Activated CD4-positive, alpha-beta T cell treated with anti-CD3 and anti-CD28 coated beads, Interleukin-2, Interleukin-4, amounts not matched to agents 100 ng/mL and 50 ng/mL, durations not matched to agents 16 hours and 8 hours (primary cell): ENCODE measurements around the gene SLN.
A peak's percentile ranks its signal among the peaks of the same experiment; 100 is the strongest.

ENCODE experiments used
- DNase-seq: peaks from one replicate; pipeline ENCODE4 v3.0.0-alpha.2; 2020; ENCODE audit warnings: low spot score

SLN gene

DNA sequence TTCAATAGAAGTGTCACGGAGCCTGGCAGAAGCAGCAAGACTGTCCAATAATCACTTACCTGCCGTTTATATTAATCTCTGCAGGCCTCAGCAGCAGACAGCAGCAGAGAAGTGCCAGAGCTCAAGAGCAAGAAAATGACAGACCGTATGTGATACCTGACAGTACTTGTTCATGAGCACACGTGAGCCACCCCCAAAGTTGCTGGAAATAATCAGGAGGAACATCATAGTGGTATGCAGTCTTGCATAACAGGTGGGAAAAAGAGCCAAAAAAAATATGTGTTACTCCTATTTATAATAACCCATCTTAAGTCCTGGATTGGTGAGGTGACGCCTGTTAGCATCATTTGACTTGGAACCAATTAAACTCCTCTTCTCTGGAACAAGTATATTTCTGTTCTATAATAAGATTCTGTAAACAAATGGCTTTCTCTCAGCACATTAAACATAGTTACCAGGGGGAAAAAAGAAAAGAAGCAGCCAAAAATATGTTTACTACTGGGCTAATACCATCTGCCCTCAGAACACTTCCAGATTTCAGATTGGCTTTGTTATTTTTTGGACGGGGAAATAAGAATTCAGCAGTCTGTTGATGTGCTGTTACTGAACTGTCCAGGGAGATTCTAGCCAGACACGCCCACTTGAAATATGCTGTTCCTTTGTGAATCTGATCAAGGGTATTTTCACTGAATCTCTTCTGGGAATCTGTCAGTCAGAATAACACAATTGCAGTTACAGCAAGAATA is 7.9 kb upstream of the SLN start:
- no peak for DNase-seq

DNA sequence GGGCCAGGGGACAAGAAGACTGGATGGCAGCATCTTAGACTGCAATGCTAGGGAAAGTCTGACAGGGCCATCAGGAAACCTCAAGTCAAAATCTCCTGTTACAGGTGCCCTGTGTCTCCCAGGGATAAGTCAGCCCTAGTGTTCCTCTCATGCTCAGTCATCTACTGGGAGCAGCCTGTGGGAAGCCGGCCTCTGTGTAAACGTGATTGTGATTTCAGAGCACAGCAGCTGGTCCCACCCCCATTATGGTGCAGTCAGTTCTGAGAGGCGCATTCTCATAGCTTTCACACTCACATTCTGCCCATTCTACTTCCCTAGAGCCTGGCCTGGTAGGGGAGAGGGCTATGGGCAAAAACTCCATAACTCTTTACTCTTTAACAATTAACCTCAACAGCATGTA is 7.2 kb upstream of the SLN start:
- no peak for DNase-seq

GRCh38 chr11:107716884-107717532 is 5.2 kb upstream of the SLN start:
- no peak for DNase-seq

GRCh38 chr11:107713009-107713408 is 1.2 kb upstream of the SLN start:
- no peak for DNase-seq

DNA sequence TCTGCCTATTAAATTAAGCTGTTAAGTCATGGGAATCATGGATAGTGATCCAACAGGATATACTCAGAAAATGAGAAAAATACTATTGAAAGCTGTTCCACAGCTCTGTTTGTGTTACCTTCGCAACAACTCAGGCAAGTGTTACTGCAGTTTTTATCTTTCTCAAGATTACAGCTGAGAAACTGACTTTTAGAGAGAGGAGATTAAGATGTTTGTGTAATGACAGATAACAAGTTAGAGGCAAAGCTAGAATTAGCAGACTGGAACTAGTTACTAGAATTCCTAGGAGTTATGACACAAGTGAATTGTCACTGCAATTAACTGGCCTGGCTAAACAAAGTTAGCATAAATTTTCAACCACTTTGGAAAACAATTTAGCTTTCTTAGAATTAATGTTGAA is 1.6 kb downstream of the SLN start:
- DNase-seq = no peak

GRCh38 chr11:107708792-107709191 is 3.1 kb downstream of the SLN start:
- no peak for DNase-seq

DNA sequence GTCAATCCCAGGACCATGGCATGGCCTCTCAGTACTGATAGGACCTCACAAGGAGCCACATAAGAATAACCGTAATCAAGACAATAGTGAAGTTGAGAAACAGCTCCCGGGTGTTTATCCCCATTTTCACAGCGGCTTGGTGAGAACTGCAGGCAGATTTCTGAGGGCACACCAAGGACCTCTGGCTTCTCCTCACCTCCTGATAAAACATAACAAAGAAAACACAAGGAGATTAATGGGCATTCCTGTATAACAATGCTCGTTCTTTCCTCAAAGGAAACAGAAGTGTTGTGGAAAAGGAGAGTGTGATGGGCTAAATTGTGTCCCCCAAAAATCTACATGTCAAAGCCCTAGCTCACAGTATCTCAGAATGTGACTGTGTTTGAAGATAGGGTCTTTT is 4.0 kb downstream of the SLN start:
- DNase-seq = no peak

- no peak for DNase-seq
Observed at GRCh38 chr11:107707215-107707671, 4.6 kb downstream of the SLN start.

DNA sequence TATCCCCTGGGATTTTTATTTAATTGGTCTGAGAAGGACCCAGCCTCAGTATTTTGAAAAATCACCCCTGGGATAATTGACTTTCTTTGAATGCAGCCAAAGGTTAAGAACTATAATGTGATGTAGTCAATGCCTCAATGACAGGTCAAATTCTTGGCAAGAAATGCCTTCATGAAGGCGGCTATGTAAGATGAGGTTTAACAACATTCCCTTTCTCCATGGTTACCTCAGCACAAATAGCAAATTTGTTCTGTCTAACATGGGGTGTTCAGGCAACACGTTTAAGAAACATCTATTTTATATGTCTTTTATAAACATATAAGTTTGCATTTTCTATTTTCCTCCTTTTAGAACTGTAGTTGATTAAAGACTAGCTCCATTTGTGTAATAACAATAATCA is 5.3 kb downstream of the SLN start:
- no peak for DNase-seq

GRCh38 chr11:107705027-107705426 is 6.8 kb downstream of the SLN start:
- DNase-seq = no peak

DNA sequence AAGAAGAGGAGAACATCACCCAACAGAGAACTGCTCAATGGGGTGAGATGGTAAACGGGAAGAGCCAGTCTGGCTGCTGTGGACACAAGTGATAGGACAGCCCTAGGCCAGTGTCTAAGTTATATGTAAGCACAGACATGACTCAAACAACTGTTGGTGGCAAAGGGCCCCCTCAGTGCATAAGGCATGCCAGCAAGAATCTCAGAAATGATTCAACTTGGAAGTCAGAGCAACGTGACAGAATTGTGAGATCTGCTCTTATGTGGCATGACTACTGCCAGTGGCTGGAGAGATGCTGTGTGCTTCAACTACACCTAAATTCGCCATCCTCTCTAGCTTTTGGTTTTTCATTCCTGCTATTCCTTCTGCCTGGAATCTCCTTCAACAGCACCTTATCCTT is 7.4 kb downstream of the SLN start:
- DNase-seq = no peak

- DNase-seq = no peak
Observed at GRCh38 chr11:107702723-107703122, 9.1 kb downstream of the SLN start.

- no peak for DNase-seq
Observed at GRCh38 chr11:107702109-107702660, 9.7 kb downstream of the SLN start.

DNA sequence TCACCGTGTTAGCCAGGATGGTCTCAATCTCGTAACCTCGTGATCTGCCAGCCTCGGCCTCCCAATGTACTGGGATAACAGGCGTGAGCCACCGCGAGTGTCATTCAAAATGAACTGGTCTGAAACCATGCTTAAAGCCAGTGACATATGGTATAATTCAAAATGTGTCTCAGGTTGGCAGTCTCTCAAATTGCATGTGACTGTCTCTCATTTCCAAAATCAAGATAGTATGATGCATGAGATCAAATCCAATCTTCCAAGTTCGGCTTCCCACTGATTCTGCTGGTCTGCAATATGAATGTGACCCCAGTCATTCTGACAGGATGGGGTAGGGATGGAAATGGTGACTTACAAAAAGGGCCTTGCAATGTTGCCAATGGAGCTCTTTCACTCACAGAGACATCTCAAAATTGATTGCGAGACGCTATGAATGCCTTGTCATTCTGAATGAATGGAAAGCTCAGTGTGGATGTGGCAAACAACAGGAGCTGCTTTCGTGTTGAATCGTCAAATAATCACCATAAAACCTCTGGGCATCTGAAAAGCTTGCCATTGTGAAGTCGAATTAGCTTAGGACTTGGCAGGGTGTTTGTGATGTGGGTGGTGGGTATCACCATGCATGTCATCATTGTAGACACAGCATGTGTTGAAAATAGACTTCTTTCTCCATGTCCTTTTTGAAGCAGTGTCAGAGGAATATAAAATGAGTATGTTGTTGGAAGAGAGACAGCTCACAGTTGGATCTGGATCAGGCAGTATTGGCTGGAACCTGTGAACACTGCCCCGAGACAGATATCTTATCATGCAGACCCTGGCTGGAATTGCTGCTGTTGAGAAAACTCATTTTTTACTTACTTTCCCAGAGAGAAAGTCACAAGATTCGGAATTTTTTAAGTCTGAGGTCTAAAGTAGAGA is 12.2 kb downstream of the SLN start:
- no peak for DNase-seq

- DNase-seq = no peak
Observed at GRCh38 chr11:107697291-107697690, 14.6 kb downstream of the SLN start.

DNA sequence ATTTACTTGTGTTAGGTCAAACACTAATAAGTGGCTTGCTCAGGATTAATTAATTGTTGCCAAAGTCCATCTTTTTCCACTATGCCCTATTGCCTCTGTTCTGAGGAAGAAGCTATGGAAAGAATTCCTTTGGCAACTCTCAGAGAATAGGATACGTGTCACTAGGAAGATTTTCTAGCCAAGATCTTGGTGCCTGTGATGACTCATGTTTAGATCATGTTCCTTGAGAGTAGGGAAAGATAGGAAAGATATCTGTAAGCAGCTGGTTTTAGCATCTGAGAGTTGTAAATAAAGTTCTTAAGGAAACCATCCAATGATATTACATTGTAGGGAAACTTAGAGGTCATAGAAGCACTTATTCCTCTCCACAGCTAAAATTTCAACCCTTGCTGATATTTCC is 15.7 kb downstream of the SLN start:
- DNase-seq = no peak

DNA sequence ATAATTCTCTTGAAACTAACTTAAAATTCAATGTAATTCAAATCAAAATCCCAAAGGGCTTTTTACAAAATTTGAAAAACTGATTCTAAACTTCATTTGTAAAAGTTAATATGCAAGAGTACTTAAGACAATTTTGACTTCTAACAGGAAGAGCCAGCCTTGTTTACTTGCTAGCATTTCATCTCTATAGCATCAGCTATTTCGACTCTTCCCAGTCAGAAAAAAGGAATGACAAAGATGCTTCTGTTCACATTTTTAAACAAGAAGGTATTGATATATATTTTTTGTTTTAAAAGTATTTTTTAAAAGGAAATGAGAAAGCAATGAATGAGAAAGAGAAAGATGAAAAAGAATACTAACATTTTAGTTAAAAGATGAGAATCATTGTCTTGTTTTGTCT is 16.4 kb downstream of the SLN start:
- DNase-seq = no peak

GRCh38 chr11:107691000-107691750 is 20.7 kb downstream of the SLN start:
- no peak for DNase-seq

DNA sequence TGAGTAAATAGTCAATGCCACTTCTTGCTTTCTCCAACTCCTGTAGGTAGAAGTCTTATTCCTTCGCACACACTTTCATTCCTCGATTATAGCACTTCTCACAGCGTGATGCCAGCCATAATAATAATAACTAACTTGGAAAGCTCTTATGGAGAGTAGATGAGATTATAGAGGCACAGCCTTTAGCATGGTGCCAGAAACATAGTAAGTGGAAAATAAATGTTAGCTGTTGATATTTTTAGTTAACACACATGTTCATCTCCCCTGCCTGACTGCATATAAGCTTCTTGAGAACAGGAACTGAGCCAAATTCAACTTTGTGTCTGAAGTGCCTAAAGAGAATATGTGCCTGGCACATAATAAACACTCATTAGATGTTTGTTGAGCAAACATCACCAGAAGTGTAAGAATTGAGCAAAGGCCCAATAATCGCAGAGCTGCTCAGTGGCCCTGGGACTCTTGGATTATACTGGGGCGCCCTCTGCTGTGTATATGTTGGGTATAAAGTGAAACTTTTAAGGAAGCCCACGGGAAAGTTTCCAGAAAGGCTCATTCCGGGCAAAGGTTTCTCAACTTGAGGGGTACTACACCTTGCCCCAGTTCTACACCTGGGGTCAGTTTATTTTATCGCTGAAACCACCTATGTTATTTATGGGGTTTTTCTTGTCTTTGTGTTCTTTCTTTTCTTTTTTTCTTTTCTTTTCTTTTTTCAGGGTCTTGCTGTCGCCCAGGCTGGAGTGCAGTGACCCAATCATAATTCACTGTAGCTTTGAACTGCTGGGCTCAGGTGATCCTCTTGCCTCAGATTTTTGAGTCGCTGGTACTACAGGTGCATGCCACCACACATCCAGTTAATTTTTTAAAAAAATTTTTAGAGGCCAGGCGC is 22.3 kb downstream of the SLN start:
- peak; percentile 60 for DNase-seq

- no peak for DNase-seq
Observed at GRCh38 chr11:107688322-107688918, 23.4 kb downstream of the SLN start.
